ENCODE data around the gene FGF22.
"Not testable (repeated sequence)": the region's sequence is repeated elsewhere in the genome, so short reads cannot be mapped to it uniquely, and the experiment has no call there.

The FGF22 gene

DNA sequence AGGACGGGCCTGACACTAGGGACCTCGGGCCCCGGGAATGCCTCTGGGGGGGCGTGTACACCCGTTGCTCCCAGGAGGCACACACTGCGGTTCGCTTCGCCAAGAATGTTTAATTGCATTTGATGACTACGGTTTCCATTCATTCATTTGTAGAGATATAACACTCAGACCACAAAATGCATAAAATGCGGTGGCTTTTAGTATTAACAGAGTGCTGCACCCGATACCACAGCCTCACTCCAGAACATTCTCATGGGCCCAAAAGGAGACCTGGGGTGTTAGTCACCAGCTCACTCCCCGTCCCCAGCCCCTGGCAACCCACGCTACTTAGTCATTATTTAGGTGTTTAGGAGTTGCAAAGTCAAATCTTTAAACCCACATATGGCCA lies 28.2 kb upstream of the FGF22 start:
- no peaks in the 10 kb centered on the region for H3K27me3 Mint-ChIP-seq
- ATAC-seq (replicated peaks) (peak; percentile 68), DNase-seq (peak; percentile 45 to 48 (median 46))
- H3K27ac Mint-ChIP-seq = peak overlapping the region; percentile 53 to 85
- no peaks in the 10 kb centered on the region for H3K9me3 Mint-ChIP-seq
- peaks cover 10% of the 10 kb centered on the region for H3K36me3 Mint-ChIP-seq (ENCODE audit: insufficient read depth)
- peaks cover 7 to 24% of the 10 kb centered on the region in 2 donors for H3K4me1 Mint-ChIP-seq (ENCODE audit: low read depth in 2 of 2)
- peak overlapping the region; percentile 77 to 84 for H3K4me3 Mint-ChIP-seq

DNA sequence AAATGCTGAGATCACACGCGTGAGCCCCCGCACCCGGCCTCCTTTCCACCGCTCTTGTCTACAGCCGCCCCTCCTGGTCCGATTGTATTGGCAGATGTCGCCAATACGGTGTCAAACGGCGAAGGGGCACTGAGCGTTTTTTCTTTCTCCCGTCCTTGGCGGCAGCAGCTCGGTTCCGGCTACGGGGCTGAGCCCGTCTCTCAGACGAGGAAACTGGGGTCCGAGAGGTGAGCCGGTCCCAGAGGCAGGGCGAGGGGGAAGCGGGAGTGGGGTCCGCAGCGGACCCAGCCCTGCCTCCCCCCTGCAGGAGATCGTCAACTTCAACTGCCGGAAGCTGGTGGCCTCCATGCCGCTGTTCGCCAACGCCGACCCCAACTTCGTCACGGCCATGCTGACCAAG lies 26.7 kb upstream of the FGF22 start:
- H3K27ac Mint-ChIP-seq = no peak overlapping the region
- H3K4me1 Mint-ChIP-seq (ENCODE audit: low read depth in 2 of 2) = peaks cover 7 to 24% of the 10 kb centered on the region in 2 donors
- peaks cover 10% of the 10 kb centered on the region for H3K36me3 Mint-ChIP-seq (ENCODE audit: insufficient read depth)
- no peak overlapping the region for H3K4me3 Mint-ChIP-seq
- DNase-seq = no peak
- H3K27me3 Mint-ChIP-seq = no peaks in the 10 kb centered on the region
- no peaks in the 10 kb centered on the region for H3K9me3 Mint-ChIP-seq
- ATAC-seq (replicated peaks) = no peak

DNA sequence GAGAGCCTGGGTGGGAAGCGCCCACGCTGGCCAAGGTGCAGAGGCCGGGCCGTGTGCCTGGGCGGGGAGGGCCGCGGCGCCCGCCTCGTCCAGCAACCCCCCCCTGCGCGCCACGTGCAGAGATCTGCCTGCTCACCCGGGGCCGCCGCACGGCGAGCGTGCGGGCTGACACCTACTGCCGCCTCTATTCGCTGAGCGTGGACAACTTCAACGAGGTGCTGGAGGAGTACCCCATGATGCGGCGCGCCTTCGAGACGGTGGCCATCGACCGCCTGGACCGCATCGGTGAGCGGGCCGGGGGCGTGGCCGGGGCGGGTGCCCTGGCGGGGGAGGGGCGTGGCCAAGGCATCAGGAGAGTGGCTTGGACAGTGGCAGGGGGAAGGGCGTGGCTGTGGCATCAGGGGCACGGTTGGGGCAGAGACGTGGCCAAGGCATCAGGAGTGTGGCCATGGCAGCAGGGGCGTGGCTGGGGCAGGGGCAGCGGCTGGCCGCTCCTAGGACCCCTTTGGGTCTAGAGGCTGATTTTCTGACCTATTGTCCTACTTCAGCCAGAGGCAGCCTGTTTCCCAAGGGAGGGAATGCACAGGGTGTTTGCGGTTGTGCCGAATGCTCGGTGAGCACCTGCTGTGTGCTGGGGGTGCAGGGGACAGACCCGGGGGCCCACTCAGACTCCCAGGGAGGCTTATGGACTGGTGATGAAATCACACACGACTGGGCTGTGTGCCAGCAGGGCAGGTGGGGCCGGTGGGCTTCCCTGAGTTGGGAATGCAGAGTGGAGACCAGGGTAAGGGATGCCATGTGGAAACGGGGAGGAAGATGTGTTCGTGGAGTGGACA lies 25.7 kb upstream of the FGF22 start:
- ATAC-seq (replicated peaks) = no peak
- Mint-ChIP-seq H3K4me3 (no peak overlapping the region), H3K27me3 (no peaks in the 10 kb centered on the region), H3K9me3 (no peaks in the 10 kb centered on the region), H3K27ac (peak overlapping the region in 1 of 2 donors; percentile 49), H3K36me3 (ENCODE audit: insufficient read depth) (peaks cover 10% of the 10 kb centered on the region), H3K4me1 (ENCODE audit: low read depth in 2 of 2) (peaks cover 7 to 24% of the 10 kb centered on the region in 2 donors)
- DNase-seq = no peak

DNA sequence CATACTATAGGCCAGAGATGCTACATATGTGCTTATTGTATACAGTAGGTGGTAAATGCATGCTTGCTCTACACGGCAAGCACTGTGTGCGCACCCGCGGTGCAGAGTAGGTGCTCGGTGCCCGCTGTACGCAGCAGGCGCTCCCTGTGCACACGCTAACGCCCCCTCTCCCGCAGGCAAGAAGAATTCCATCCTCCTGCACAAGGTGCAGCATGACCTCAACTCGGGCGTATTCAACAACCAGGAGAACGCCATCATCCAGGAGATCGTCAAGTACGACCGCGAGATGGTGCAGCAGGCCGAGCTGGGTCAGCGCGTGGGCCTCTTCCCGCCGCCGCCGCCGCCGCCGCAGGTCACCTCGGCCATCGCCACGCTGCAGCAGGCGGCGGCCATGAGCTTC lies 24.1 kb upstream of the FGF22 start:
- ATAC-seq (replicated peaks) = no peak
- Mint-ChIP-seq H3K4me3 (peak overlapping the region; percentile 48 to 53), H3K4me1 (ENCODE audit: low read depth in 2 of 2) (peaks cover 6 to 20% of the 10 kb centered on the region in 2 donors), H3K27ac (no peak overlapping the region), H3K36me3 (ENCODE audit: insufficient read depth) (peaks cover 18% of the 10 kb centered on the region), H3K27me3 (no peaks in the 10 kb centered on the region), H3K9me3 (no peaks in the 10 kb centered on the region)
- no peak for DNase-seq

DNA sequence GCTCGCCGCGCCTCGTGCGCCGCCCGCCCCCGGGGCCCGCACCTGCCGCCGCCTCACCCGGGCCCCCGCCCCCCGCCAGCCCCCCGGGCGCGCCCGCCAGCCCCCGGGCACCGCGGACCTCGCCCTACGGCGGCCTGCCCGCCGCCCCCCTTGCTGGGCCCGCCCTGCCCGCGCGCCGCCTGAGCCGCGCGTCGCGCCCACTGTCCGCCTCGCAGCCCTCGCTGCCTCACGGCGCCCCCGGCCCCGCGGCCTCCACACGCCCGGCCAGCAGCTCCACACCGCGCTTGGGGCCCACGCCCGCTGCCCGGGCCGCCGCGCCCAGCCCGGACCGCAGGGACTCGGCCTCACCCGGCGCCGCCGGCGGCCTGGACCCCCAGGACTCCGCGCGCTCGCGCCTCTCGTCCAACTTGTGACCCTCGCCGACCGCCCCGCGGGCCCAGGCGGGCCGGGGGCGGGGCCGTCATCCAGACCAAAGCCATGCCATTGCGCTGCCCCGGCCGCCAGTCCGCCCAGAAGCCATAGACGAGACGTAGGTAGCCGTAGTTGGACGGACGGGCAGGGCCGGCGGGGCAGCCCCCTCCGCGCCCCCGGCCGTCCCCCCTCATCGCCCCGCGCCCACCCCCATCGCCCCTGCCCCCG lies 23.5 kb upstream of the FGF22 start:
- DNase-seq = no peak
- ATAC-seq (replicated peaks) = no peak
- peaks cover 1 to 15% of the 10 kb centered on the region in 2 donors for H3K4me1 Mint-ChIP-seq (ENCODE audit: low read depth in 2 of 2)
- no peak overlapping the region for H3K4me3 Mint-ChIP-seq
- peaks cover 14% of the 10 kb centered on the region for H3K36me3 Mint-ChIP-seq (ENCODE audit: insufficient read depth)
- no peaks in the 10 kb centered on the region for H3K27me3 Mint-ChIP-seq
- no peaks in the 10 kb centered on the region for H3K9me3 Mint-ChIP-seq
- H3K27ac Mint-ChIP-seq = no peak overlapping the region

DNA sequence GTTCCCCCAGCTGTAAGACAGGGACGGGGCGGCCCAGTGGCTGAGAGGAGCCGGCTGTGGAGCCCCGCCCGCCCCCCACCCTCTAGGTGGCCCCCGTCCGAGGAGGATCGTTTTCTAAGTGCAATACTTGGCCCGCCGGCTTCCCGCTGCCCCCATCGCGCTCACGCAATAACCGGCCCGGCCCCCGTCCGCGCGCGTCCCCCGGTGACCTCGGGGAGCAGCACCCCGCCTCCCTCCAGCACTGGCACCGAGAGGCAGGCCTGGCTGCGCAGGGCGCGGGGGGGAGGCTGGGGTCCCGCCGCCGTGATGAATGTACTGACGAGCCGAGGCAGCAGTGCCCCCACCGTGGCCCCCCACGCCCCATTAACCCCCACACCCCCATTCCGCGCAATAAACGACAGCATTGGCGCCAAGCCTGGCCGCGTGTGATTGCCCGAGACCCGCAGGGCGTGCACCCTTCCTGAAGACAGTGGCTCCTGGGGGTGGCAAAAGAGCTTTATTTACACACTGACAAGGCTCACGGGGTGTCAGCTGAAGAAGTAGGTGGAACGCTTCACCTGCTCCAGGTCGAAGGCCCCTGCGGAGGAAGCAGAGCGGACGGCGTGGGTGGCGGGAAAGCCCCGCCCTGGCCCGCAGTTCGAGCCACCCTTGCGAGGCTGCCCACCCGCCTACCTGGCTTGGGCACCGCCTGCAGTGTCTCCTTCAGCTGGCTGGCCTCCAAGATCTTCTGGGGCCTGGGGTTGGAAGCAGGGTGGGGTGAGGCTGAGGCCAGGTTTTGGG lies 22.7 kb upstream of the FGF22 start:
- H3K4me3 Mint-ChIP-seq = no peak overlapping the region
- DNase-seq (no peak), ATAC-seq (replicated peaks) (no peak)
- no peak overlapping the region for H3K27ac Mint-ChIP-seq
- H3K9me3 Mint-ChIP-seq = no peaks in the 10 kb centered on the region
- peaks cover 10% of the 10 kb centered on the region for H3K36me3 Mint-ChIP-seq (ENCODE audit: insufficient read depth)
- H3K4me1 Mint-ChIP-seq (ENCODE audit: low read depth in 2 of 2) = peaks cover 1 to 9% of the 10 kb centered on the region in 2 donors
- no peaks in the 10 kb centered on the region for H3K27me3 Mint-ChIP-seq

DNA sequence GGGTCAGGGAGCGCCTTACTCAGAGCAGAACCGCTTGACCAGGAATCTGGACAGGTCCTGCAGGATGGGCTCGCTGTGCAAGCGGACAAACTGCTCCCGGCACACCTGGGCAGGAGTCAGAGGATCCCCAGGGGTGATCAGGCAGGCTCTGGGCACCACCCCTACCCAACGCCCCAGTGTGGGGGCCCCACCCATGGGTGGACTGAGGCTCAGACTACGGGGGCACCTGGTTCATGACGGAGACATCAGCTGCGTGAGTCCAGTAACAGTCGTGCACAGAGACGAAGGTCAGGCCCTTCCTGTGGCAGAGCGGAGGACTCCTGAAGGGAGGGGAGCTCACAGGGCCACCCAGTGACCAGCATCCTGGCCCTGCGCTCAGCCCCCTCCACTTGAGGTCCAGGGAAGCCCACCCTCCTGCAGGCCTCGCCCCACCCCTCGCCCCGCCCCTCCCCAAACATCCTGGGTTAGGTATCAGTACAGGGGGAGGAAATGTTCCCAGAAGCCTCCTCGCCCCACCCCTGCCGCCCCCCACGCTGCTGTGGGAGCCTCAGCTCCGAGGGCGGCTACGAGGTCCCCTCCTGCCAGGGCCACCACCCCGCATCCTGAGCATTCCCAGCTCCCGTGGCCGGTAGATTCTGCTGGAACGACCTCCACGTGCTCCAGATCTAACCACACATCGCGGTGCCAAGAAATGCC lies 22.0 kb upstream of the FGF22 start:
- Mint-ChIP-seq H3K27me3 (no peaks in the 10 kb centered on the region), H3K27ac (no peak overlapping the region), H3K4me1 (ENCODE audit: low read depth in 2 of 2) (peaks cover 1 to 9% of the 10 kb centered on the region in 2 donors), H3K36me3 (ENCODE audit: insufficient read depth) (peaks cover 10% of the 10 kb centered on the region), H3K4me3 (no peak overlapping the region), H3K9me3 (no peaks in the 10 kb centered on the region)
- no peak for DNase-seq
- ATAC-seq (replicated peaks) = no peak

DNA sequence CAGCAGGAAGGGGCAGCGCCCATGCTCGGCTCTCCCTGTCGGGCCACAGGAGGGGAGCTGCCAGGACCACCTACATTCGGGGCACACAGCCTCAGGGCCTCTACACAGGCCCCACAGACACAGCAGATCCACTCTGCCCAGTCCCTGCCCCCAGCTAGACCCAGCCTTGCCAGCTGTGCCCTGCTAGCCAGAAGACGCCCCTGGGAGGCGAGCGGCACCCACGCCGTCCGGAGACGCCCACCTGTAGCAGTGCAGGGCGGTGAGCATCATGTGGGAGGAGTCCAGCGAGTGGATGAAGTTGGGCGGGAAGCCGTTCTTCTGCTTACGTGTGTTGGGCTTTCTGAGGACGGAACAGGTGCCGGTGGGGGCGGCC lies 21.4 kb upstream of the FGF22 start:
- ATAC-seq (replicated peaks) (no peak), DNase-seq (no peak)
- Mint-ChIP-seq H3K27me3 (no peaks in the 10 kb centered on the region), H3K9me3 (no peaks in the 10 kb centered on the region), H3K4me1 (ENCODE audit: low read depth in 2 of 2) (peaks cover 0 to 9% of the 10 kb centered on the region in 2 donors), H3K27ac (no peak overlapping the region), H3K4me3 (no peak overlapping the region), H3K36me3 (ENCODE audit: insufficient read depth) (peaks cover 11% of the 10 kb centered on the region)

DNA sequence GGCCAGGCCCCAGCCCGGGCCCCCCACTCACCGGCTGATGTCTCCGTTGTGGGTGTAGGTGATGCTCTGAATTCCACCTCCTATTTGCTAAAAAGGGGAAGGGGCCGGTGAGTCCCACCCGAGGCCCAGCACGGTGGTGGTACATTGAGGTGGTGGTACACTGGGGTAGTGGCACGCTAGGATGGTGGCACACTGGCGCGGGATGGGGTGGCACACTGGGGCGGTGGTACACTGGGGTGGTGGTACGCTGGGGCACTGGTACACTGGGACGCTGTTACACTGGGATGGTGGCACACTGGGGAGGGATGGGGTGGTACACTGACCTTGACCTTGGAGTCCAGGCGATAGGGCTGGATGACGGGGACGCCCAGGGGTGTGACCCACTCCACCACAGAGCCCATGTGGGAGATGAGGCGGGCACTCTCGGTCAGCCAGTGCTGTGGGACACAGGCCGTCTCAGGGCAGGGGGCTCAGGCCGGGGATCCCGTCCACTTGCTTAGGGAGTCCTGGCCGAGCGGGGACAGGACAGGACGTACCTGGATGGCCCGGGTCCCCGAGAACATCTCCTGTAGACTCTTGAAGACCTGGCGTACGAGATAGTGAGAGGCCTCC lies 20.9 kb upstream of the FGF22 start:
- no peak overlapping the region for H3K27ac Mint-ChIP-seq
- H3K9me3 Mint-ChIP-seq = no peaks in the 10 kb centered on the region
- H3K36me3 Mint-ChIP-seq (ENCODE audit: insufficient read depth) = peaks cover 16% of the 10 kb centered on the region
- no peak for DNase-seq
- peaks cover 0 to 9% of the 10 kb centered on the region in 2 donors for H3K4me1 Mint-ChIP-seq (ENCODE audit: low read depth in 2 of 2)
- no peak overlapping the region for H3K4me3 Mint-ChIP-seq
- no peaks in the 10 kb centered on the region for H3K27me3 Mint-ChIP-seq
- no peak for ATAC-seq (replicated peaks)

DNA sequence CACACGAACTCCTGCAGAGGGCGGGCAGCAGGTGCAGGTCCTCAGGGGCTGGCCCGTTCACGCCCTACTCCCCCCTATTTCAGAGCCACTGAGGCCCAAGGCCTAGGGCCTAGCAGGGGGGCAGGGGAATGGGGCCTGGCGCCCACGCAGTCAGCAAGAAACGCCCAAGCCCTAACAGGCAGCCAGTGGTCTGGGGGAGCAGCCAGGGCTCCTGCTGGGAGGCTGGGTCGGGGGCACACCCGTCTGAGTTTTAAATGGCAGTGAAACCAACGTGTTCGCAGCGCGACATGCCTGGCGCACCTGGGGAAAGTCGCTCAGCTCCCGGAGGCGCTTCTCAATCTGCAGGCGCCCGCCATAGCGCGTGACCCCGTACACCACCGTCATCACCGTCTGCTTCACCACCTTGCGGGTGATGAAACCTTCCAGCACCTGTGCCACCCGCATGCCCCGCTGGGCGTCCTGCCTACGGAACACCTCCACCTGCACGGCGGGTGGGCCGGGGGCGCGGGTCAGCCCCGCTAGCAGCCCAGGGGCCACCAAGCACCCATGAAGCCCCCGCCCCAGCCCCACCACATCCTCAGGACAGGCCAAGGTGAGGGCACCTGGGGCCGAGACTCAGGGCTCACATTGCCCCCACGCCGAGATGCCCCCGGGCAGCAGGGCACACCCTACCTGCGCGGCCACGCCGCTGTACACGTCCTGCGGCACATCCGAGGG lies 20.2 kb upstream of the FGF22 start:
- Mint-ChIP-seq H3K27me3 (no peaks in the 10 kb centered on the region), H3K4me3 (no peak overlapping the region), H3K36me3 (ENCODE audit: insufficient read depth) (peaks cover 19% of the 10 kb centered on the region), H3K9me3 (no peaks in the 10 kb centered on the region), H3K27ac (no peak overlapping the region), H3K4me1 (ENCODE audit: low read depth in 2 of 2) (peaks cover 0 to 6% of the 10 kb centered on the region in 2 donors)
- DNase-seq (no peak), ATAC-seq (replicated peaks) (no peak)

DNA sequence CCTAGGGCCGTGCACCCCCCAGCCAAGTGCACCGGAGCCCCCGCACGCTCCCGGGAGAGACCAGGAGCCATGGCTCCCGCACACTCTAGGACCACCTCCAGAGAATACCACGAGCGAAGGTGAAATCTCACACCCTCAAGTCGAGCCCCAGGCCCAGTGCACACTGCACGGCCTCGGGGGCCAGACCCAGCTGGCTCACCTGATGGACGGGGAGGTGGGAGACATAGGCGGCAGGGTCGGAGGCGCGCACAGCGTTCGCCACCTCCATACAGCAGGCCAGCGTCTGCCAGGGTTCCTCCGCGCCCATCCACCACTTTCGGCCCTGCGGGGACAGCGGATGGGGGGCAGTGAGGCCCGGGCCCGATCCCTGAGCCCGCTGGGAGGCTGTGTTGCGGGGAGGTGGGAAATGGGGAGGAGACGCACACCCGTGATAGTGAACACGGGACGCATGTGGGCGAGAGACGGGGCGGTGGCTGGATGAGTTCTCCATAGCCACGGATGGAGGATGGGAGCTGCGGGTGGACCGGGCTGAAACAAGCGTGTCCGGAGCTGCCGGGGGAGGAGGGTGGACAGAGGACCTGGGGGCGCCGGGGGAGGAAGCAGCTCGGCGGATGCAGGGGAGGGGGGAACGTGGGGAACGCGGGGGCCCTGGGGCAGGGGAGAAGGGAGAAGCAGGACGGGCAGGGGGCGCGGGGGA lies 19.4 kb upstream of the FGF22 start:
- Mint-ChIP-seq H3K36me3 (ENCODE audit: insufficient read depth) (peaks cover 19% of the 10 kb centered on the region), H3K4me1 (ENCODE audit: low read depth in 2 of 2) (peaks cover 0 to 3% of the 10 kb centered on the region in 2 donors), H3K4me3 (no peak overlapping the region), H3K27ac (no peak overlapping the region), H3K27me3 (no peaks in the 10 kb centered on the region), H3K9me3 (no peaks in the 10 kb centered on the region)
- DNase-seq = no peak
- no peak for ATAC-seq (replicated peaks)

DNA sequence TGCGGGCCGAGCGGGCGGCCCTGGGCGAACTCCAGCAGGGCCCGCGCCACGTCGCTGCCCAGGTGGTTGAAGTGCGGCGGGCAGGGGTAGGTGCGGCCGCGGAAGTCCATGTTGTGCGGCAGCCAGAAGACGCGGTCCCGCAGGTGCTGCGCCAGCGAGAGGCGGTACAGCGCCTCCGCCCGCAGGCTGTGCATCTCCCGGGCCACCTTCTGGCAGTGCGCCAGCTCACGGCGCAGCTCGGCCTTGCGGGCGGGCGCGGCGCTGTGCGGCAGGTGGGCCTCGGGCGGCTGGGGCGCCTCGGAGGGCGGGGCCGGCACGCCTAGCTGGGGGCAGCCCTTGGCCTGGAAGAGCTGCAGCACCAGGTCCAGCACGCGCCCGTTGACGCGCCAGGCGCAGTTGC lies 18.5 kb upstream of the FGF22 start:
- H3K4me1 Mint-ChIP-seq (ENCODE audit: low read depth in 2 of 2); H3K27me3 Mint-ChIP-seq; H3K9me3 Mint-ChIP-seq; H3K4me3 Mint-ChIP-seq; H3K27ac Mint-ChIP-seq; ATAC-seq (replicated peaks); DNase-seq: not testable (repeated sequence)
- H3K36me3 Mint-ChIP-seq (ENCODE audit: insufficient read depth) = peaks cover 20% of the 10 kb centered on the region

Data from effector memory CD8-positive, alpha-beta T cell (primary cell).